COLO668 (cell line): ENCODE results near the gene SLC36A2.
A peak's percentile ranks its signal among the peaks of the same experiment; 100 is the strongest.
"Not testable (repeated sequence)": the region's sequence is repeated elsewhere in the genome, so short reads cannot be mapped to it uniquely, and the experiment has no call there.

Experiments used
- DNase-seq: peaks from one replicate; lab custom pipeline; 2025; ENCODE audit not compliant: unreplicated experiment; lab: John Stamatoyannopoulos, UW

SLC36A2 gene

DNA sequence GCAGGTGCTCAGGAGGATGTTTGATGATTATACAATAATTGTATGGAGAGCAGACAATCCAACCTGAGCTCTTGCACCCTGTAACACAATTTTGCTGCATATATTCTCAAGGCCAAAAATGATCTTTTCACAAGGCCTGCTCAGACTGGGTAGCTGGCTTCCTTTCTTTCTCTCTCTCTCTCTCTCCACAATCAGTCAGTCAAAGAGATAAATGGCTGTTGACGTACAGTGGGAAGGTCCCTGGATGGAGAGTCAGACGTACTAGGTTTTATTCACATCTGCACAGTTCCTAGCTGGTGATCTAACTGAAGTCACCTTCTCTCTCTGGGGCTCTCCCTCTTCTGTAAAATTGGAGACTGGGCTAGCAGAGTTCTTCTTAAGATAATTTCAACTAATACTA lies 19.8 kb downstream of the SLC36A2 start:
- DNase-seq: no peak

DNA sequence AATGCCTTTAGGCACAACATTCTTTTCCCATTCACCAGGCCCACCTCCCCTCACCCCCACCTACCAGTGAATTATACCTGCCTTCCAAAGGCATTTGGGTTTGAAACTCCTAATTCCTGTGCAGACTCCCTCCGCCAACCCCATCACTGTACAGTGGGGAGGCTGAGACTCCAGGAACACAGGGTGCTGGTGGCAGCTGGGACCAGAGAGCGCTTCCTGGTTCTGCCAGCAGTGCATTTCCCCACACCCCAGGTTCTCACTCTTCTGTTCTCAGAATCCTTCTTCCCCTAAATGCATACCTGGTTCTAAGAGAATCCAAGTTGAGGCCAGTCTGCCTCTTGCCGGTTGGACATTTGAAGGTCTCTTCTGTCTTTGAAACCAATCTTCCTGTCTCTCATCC lies 21.1 kb downstream of the SLC36A2 start:
- no peak for DNase-seq

DNA sequence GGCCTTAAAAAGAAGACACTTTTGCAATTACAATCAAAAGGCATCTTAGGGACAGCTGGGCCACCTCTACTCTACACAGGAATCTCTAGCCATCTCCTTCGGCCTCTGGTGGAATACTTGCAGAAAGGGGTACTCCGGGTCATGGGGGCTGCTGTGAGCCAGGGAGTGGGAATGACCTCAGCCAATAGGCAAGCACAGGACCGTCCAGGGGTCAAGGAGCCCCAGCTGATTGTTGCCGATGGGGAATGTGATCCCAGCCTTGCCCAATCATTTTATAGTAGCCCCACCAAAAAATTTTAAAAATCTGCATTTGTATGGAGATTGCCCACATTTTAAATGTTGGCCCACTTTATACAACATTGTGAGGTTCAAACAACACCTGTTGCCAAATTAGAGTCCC lies 26.9 kb downstream of the SLC36A2 start:
- DNase-seq: no peak

DNA sequence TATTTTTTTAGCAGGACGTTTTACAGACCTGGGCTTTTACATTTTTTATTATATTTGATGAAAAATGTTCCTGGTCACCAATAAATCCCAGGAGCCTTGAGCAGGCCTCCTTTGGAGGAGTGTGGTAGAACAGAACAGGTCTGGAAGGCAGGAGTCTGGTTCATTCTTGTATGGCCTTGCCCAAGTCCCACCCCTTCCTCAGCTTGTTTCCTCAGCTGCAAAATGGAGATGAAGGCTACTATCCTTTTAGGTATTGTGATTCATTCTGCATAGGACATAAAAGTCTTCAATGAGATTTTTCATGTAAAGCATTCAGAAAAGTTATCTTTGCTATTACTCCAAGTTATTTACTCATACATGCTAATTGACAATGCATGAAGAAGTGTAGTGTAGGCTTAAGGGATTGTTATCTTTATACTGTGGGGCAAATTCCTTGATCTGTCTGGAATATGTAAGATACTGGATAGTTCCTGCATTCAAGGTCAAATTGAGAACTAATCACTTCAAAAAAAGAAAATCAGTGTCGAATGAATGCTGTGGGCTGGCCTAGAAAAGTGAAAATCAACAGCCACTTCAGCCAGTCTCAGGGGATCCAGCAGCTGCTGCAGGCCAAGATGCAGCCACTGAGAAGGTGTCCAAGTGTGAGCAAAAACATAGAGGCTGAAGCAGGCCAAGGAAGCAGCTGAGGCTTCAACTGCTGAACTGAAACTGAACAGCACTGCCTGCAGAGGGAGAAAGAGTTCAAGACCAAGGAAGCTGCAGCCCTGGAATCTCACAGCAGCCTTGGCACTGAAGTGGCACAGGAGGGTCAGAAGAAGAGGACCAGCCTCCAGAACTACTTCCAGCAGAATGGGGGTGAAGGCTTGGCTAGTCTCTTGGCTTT lies 28.3 kb downstream of the SLC36A2 start:
- no peak for DNase-seq

GRCh38 chr5:151317871-151318270 lies 29.5 kb downstream of the SLC36A2 start:
- no peak for DNase-seq

DNA sequence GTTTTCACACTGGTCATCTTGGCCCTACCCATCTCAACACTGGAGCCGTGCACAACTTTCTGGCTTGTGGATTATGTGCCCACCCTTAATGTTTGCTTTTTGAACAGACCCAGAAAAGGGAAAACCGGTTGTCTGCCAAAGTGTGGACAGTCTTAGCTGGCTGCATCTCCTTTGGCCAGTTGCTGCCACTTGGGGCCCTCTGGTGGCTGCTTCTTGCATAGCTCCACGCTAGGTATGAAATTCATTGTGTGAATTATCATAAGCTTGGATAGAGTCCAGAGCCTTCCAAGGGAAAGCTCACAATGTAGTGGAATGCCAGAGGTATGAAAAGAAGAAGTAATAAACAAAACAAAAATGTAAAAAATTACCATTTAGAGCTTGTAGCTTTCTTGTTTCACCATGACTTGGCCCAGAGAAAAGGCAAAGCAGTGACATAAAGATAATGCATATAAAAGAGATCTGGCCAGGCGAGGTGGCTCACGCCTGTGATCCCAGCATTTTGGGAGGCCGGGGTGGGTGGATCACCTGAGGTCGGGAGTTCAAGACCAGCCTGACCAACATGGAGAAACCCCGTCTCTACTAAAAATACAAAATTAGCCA lies 31.3 kb downstream of the SLC36A2 start:
- peak; percentile 43 for DNase-seq

DNA sequence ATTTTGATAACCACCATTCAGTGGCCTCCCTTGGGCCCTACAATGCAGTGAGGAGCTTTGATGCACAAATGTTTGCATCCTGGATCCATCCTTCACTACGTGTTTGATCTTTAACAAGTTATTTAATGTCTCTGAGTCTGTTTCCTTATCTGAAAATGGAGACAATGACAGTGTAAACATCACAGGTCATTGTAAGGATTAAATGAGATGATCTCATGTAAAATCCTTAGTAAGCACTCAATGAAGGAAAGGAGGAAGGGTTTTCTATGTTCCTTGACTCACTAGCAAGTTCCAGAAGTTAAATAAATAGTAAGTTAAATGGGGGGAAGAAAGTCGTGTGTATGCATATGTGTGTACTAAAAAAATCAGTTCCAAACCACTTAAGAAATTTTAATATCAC lies 34.0 kb downstream of the SLC36A2 start:
- DNase-seq: no peak

DNA sequence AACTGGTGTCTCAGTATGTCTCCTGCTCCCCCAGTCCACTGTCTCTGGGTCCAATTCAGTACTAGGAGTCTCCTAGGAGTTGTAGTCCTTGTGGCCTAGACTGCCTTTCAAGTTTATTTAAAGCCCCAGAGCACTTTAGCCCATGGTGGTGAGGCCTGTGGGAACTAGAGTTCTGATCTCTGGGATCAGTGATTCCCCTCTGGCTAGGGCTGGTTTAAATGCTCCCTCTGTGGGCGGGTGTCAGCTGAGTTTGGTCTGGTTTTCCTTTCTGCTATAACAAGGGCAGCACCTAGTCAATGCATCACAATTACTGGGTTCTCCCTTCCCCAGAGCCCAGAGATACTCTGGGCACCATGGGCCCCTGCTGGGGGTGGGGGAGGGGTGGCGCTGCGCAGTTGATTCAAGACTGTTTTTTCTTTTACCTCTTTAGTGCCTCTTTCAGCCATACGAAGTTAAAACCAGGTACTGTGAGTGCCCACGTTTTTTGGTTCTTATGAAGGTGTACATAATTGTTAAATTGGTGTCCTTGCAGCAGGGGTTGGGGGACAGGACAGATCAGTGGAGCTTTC lies 34.5 kb downstream of the SLC36A2 start:
- DNase-seq: no peak

- DNase-seq: no peak
Observed at GRCh38 chr5:151310932-151311331, 36.4 kb downstream of the SLC36A2 start.

DNA sequence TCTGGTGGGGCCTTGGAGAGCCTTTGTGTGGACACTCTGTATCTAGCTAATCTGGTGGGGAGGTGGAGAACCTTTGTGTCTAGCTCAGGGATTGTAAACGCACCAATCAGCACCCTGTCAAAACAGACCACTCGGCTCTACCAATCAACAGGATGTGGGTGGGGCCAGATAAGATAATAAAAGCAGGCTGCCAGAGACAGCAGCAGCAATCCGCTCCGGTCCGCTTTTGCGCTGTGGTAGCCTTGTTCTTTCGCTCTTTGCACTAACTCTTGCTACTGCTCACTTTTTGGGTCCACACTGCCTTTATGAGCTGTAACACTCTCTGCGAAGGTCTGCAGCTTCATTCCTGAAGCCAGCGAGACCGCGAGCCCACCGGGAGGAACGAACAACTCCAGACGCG lies 37.5 kb downstream of the SLC36A2 start:
- not testable (repeated sequence) for DNase-seq

- DNase-seq: not testable (repeated sequence)
Observed at GRCh38 chr5:151309266-151309665, 38.1 kb downstream of the SLC36A2 start.

- no peak for DNase-seq
Observed at GRCh38 chr5:151303666-151304065, 43.7 kb downstream of the SLC36A2 start, which contains the start of gene SLC36A3. Gene SLC36A3, minus strand, starts transcription at chr5:151303766. Its CDS starts 412 bp downstream, at chr5:151303354.

GRCh38 chr5:151298063-151298855 lies 49.1 kb downstream of the SLC36A2 start:
- DNase-seq: no peak

- no peak for DNase-seq
Observed at GRCh38 chr5:151296974-151297373, 50.4 kb downstream of the SLC36A2 start.

GRCh38 chr5:151296478-151296830 lies 50.9 kb downstream of the SLC36A2 start:
- no peak for DNase-seq

- no peak for DNase-seq
Observed at GRCh38 chr5:151295791-151296477, 51.4 kb downstream of the SLC36A2 start.

DNA sequence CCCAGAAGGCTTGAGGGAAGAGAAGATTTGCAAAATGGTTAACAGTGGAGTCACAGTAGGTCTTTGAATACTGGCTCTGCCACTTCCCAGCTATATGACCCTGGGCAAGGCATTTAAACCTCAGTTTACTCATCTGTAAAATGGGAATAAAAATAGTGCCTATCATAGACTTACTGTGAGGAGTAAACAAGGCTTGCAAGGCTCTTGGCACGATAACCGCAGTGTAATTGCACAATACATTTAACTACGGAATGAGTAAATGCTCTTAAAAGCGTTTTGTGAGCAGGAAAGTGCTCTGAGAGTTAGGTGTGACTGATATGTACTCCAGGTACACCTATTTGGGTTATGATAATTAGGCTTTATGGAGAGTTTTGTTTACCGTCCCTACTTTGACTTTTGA lies 52.2 kb downstream of the SLC36A2 start:
- no peak for DNase-seq

DNA sequence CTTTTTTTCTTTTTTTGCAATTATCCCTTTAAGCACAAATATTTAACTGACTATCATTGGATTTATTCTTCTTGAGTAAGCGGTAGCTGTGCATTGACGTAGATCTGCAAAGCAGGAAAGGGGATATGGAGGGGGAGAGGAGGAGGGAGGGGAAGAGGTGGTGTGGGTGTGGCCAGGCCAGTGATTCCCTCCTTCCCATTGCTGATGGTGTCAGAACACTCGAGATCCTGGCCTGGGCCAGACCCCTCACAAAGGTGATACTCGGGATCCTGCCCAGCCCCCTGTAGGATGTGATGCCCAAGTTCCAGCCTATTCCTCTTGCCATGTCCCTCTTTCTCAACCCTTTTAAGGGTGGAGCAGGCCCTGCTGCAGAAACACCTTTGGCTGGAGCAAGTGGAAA lies 53.7 kb downstream of the SLC36A2 start:
- DNase-seq: no peak

- peak; percentile 6 for DNase-seq
Observed at GRCh38 chr5:151288180-151288579, 59.2 kb downstream of the SLC36A2 start.

- no peak for DNase-seq
Observed at GRCh38 chr5:151286246-151286645, 61.1 kb downstream of the SLC36A2 start.

- DNase-seq: no peak
Observed at GRCh38 chr5:151285683-151286082, 61.7 kb downstream of the SLC36A2 start.
